Upper lobe of left lung (tissue), 4 donors: ENCODE results near the gene SLC2A10.

Experiments used
- POLR2AphosphoS5 ChIP-seq, 2 donors: sonication (generic); formaldehyde crosslinking; IDR thresholded peaks; one replicate each; pipeline ENCODE4 v1.5.1; 2017; ENCODE audit warnings: antibody characterized with exemption in 2 of 2
- TF ChIP-seq, protein P1 (sequence below), 6 experiments: fragments of 450-650 bp in 4 of 6; fragments of 200-600 bp in 2 of 6; sonication (generic) in 2 of 6; IDR thresholded peaks; one replicate each; pipeline ENCODE4 v1.5.1; 2016 to 2019; ENCODE audit warnings: antibody characterized with exemption in 6 of 6

DNA sequence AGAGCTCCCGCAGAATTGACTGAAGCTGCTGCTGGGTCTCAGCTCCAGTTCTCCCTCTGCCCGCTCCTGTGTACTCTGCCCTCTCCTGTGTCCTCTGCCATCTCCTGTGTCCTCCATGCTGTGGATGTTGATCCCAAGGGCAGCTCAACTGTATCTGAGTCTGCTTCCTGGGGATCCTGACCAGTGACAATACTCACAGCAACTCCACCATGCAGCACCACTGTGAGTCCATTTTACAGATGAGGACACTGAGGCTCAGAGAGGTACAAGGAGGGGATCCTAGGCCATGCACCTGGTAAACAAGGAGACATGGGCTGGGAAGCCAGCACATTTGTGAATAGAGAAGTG lies 28.8 kb upstream of the SLC2A10 start:
- TF ChIP-seq POLR2AphosphoS5 (IDR thresholded peaks at IDR 0.05): no peak
- TF ChIP-seq, protein P1, sequence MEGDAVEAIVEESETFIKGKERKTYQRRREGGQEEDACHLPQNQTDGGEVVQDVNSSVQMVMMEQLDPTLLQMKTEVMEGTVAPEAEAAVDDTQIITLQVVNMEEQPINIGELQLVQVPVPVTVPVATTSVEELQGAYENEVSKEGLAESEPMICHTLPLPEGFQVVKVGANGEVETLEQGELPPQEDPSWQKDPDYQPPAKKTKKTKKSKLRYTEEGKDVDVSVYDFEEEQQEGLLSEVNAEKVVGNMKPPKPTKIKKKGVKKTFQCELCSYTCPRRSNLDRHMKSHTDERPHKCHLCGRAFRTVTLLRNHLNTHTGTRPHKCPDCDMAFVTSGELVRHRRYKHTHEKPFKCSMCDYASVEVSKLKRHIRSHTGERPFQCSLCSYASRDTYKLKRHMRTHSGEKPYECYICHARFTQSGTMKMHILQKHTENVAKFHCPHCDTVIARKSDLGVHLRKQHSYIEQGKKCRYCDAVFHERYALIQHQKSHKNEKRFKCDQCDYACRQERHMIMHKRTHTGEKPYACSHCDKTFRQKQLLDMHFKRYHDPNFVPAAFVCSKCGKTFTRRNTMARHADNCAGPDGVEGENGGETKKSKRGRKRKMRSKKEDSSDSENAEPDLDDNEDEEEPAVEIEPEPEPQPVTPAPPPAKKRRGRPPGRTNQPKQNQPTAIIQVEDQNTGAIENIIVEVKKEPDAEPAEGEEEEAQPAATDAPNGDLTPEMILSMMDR (IDR thresholded peaks at IDR 0.05): no peak
